Smooth muscle cell (in vitro differentiated cells): ENCODE measurements around the gene THAP5. TPM values are rescaled to one million over a fixed set of nuclear protein-coding genes. Genes with fewer than 3 reads are reported as not detected.

Experiments used
- DNase-seq: peaks from one replicate; lab custom pipeline; 2025; ENCODE audit not compliant: unreplicated experiment; lab: John Stamatoyannopoulos, UW
- H2AFZ ChIP-seq: fragments of 200-600 bp; sonication (generic); 2 replicates; pipeline ENCODE4 v1.6.0; 2016; ENCODE audit warnings: antibody characterized with exemption, low read depth, mild to moderate bottlenecking
- H3F3A ChIP-seq: fragments of 200-600 bp; sonication (generic); 2 replicates; pipeline ENCODE4 v1.6.0; 2017; ENCODE audit warnings: antibody characterized with exemption, low read depth
- H3K27ac ChIP-seq: fragments of 200-600 bp; sonication (generic); 2 replicates; pipeline ENCODE4 v1.5.1; 2016; ENCODE audit warnings: low read depth, mild to moderate bottlenecking
- H3K27me3 ChIP-seq: fragments of 200-600 bp; sonication (generic); 2 replicates; pipeline ENCODE4 v1.6.1; 2016; ENCODE audit warnings: low read depth, mild to moderate bottlenecking
- H3K36me3 ChIP-seq: fragments of 200-600 bp; sonication (generic); 2 replicates; pipeline ENCODE4 v1.5.1; 2016; ENCODE audit warnings: low read depth
- H3K4me1 ChIP-seq: fragments of 200-600 bp; sonication (generic); 2 replicates; pipeline ENCODE4 v1.5.1; 2016; ENCODE audit warnings: low read depth
- H3K4me2 ChIP-seq: fragments of 200-600 bp; sonication (generic); 2 replicates; pipeline ENCODE4 v1.6.0; 2016; ENCODE audit warnings: mild to moderate bottlenecking
- H3K4me3 ChIP-seq: fragments of 200-600 bp; sonication (generic); 2 replicates; pipeline ENCODE4 v1.5.1; 2016; ENCODE audit warnings: mild to moderate bottlenecking
- H3K79me2 ChIP-seq: fragments of 200-600 bp; sonication (generic); 2 replicates; pipeline ENCODE4 v1.6.0; 2016; ENCODE audit warnings: low read depth, mild to moderate bottlenecking
- H3K9ac ChIP-seq: fragments of 200-600 bp; sonication (generic); 2 replicates; pipeline ENCODE4 v1.6.0; 2016; ENCODE audit warnings: low read depth
- H3K9me3 ChIP-seq: fragments of 200-600 bp; sonication (generic); replicated peaks from 2 replicates; pipeline ENCODE4 v1.5.1; 2016; ENCODE audit warnings: low read depth
- H4K20me1 ChIP-seq: fragments of 200-600 bp; sonication (generic); 2 replicates; pipeline ENCODE4 v1.6.0; 2016; ENCODE audit warnings: low read depth
- CTCF ChIP-seq: fragments of 200-600 bp; sonication (generic); IDR thresholded peaks from 2 replicates; pipeline ENCODE4 v1.5.1; 2017; ENCODE audit warnings: borderline replicate concordance, mild to moderate bottlenecking, antibody characterized with exemption; ENCODE audit not compliant: insufficient read depth, poor library complexity, severe bottlenecking
- WGBS: methylation state at CpG from one replicate; pipeline ENCODE4 v1.1.7; 2016; ENCODE audit warnings: low lambda C conversion rate; 5-methylcytosine and 5-hydroxymethylcytosine counted together
- polyA plus RNA-seq: library from polyadenylated mRNA; unstranded; fragments of >200 nt; fragmentation: Nextera tagmentation; extraction: Ambion mirVana; gene quantifications from 2 replicates; pipeline ENCODE4 v1.2.1, GENCODE V29; 2016
- total RNA-seq: library from RNA; depleted of rRNA; stranded (reverse); fragments of >200 nt; gene quantifications from 2 replicates; pipeline ENCODE4 v1.2.3, GENCODE V29; 2014

The THAP5 gene
- total and polyA plus RNA-seq, 2 experiments from 2014 or later = 9.4 to 45.0 TPM

- H3K27ac ChIP-seq = no peak overlapping the region
- H3K36me3 ChIP-seq = no peaks in the 10 kb centered on the region
- H3K4me3 ChIP-seq = no peak overlapping the region
- WGBS = 80% methylated on average over 6 of the region's 6 CpGs
- peaks cover 7% of the 10 kb centered on the region for H4K20me1 ChIP-seq
- DNase-seq = no peak
- TF ChIP-seq CTCF = no peak
- no peak overlapping the region for H2AFZ ChIP-seq
- H3K79me2 ChIP-seq = no peaks in the 10 kb centered on the region
- peaks cover 4% of the 10 kb centered on the region for H3K4me1 ChIP-seq
- no peaks in the 10 kb centered on the region for H3F3A ChIP-seq
- H3K9ac ChIP-seq = no peak overlapping the region
- no peaks in the 10 kb centered on the region for H3K9me3 ChIP-seq
- no peaks in the 10 kb centered on the region for H3K27me3 ChIP-seq
- H3K4me2 ChIP-seq = no peak overlapping the region
Measured at GRCh38 chr7:108580298-108580697, 10.8 kb upstream of the THAP5 start.

DNA sequence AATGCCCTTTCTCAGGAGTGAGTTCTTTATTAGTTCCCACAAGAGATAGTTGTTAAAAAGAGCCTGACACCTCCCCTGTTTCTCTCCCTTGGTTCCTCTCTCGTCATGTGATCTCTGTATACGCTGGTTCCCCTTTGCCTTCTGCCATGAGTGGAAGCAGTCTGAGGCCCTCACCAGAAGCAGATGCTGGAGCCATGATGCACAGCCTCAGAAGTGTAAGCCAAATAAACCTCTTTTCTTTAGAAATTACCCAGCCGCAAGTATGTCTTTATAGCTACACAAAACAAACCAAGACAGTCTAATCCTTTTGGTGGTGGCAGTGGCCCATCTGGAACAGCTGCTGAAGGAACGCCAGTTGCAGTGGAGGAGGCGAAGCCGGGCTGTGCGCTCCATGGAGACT, 9.4 kb upstream of the THAP5 start:
- Histone ChIP-seq H3K36me3 (no peaks in the 10 kb centered on the region), H3K27ac (no peak overlapping the region), H3F3A (no peaks in the 10 kb centered on the region), H2AFZ (no peak overlapping the region), H3K9ac (no peak overlapping the region), H3K79me2 (no peaks in the 10 kb centered on the region), H3K9me3 (no peaks in the 10 kb centered on the region), H3K4me2 (no peak overlapping the region), H3K4me1 (peaks cover 4% of the 10 kb centered on the region), H3K4me3 (no peak overlapping the region), H4K20me1 (peaks cover 9% of the 10 kb centered on the region), H3K27me3 (no peaks in the 10 kb centered on the region)
- 98% methylated on average over 7 of the region's 7 CpGs for WGBS
- no peak for TF ChIP-seq CTCF
- DNase-seq = no peak

DNA sequence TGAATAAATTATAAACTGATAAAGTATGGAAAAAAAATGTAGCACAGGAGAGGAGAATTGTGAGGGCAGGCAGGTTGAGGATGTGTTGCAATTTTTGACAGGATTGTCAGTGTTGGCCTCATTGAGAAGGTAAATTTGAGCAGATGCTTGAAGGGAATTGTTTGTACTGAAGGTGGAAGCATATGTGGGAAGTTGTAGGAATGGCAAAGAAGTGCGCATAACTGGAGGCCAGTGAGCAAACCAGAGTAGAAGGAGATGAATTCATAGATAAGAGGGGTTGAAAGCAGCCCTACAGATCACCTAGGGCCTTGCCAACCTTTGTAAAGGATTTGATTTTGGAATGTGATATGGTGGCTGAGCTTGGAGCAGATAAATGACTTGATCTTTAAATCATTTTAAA, 6.6 kb upstream of the THAP5 start:
- Histone ChIP-seq H3K9me3 (no peaks in the 10 kb centered on the region), H2AFZ (no peak overlapping the region), H3K9ac (no peak overlapping the region), H4K20me1 (peaks cover 28% of the 10 kb centered on the region), H3K36me3 (peaks cover 11% of the 10 kb centered on the region), H3F3A (no peaks in the 10 kb centered on the region), H3K4me3 (no peak overlapping the region), H3K4me2 (no peak overlapping the region), H3K27me3 (no peaks in the 10 kb centered on the region), H3K27ac (no peak overlapping the region), H3K4me1 (peaks cover 7% of the 10 kb centered on the region), H3K79me2 (peaks cover 27% of the 10 kb centered on the region)
- 83% methylated on average over 1 of the region's 1 CpG for WGBS
- TF ChIP-seq CTCF = no peak
- no peak for DNase-seq

- WGBS = 88% methylated on average over 2 of the region's 2 CpGs
Measured at GRCh38 chr7:108575156-108575555, 5.7 kb upstream of the THAP5 start.

More at GRCh38 chr7:108575156-108575555, 5.7 kb upstream of the THAP5 start:
- peaks cover 13% of the 10 kb centered on the region for H3K4me1 ChIP-seq
- H3F3A ChIP-seq = no peaks in the 10 kb centered on the region
- no peaks in the 10 kb centered on the region for H3K9me3 ChIP-seq
- peaks cover 34% of the 10 kb centered on the region for H3K79me2 ChIP-seq
- no peak overlapping the region for H3K4me3 ChIP-seq
- no peak overlapping the region for H3K4me2 ChIP-seq
- peaks cover 31% of the 10 kb centered on the region for H4K20me1 ChIP-seq
- H3K27ac ChIP-seq = no peak overlapping the region
- no peak overlapping the region for H3K9ac ChIP-seq
- peaks cover 11% of the 10 kb centered on the region for H3K36me3 ChIP-seq
- TF ChIP-seq CTCF = no peak
- no peak overlapping the region for H2AFZ ChIP-seq
- no peak for DNase-seq
- no peaks in the 10 kb centered on the region for H3K27me3 ChIP-seq
